Neuronal stem cell (in vitro differentiated cells): ENCODE measurements around the gene IFNA8.

Experiments used
- DNase-seq: peaks from one replicate; pipeline ENCODE4 v3.0.0-alpha.2; 2013; ENCODE audit warnings: low spot score
- H2AFZ ChIP-seq: one replicate; pipeline ENCODE4 v1.6.1; 2013; ENCODE audit warnings: mild to moderate bottlenecking, low read length, inconsistent platforms
- H2AK5ac ChIP-seq: 2 replicates; pipeline ENCODE4 v1.6.1; 2013; ENCODE audit warnings: low read depth, mild to moderate bottlenecking, inconsistent platforms, low read length, moderate library complexity, mixed read lengths
- H2BK120ac ChIP-seq: 2 replicates; pipeline ENCODE4 v1.6.1; 2013; ENCODE audit warnings: low read depth, mild to moderate bottlenecking, inconsistent platforms, low read length, moderate library complexity, mixed read lengths
- H2BK12ac ChIP-seq: one replicate; pipeline ENCODE4 v1.6.1; 2013; ENCODE audit warnings: low read length, inconsistent platforms
- H2BK15ac ChIP-seq: 2 replicates; pipeline ENCODE4 v1.6.1; 2013; ENCODE audit warnings: mild to moderate bottlenecking, low read length, inconsistent platforms, mixed read lengths
- H2BK5ac ChIP-seq: one replicate; pipeline ENCODE4 v1.6.1; 2013; ENCODE audit warnings: inconsistent platforms, mild to moderate bottlenecking, low read length, moderate library complexity
- H3K14ac ChIP-seq: one replicate; pipeline ENCODE4 v1.6.1; 2013; ENCODE audit warnings: low read length, inconsistent platforms
- H3K18ac ChIP-seq: 2 replicates; pipeline ENCODE4 v1.6.1; 2013; ENCODE audit warnings: low read length, inconsistent platforms
- H3K23ac ChIP-seq: 2 replicates; pipeline ENCODE4 v1.6.1; 2013; ENCODE audit warnings: low read depth, mild to moderate bottlenecking, mixed read lengths, low read length, inconsistent platforms; ENCODE audit not compliant: poor library complexity
- H3K27ac ChIP-seq: replicated peaks from 3 replicates; pipeline ENCODE4 v1.5.1; 2013; ENCODE audit warnings: low read length, inconsistent platforms
- H3K27me3 ChIP-seq, 3 experiments: 2 replicates each; pipeline ENCODE4 v1.6.1; 2013; ENCODE audit warnings: low read length in 3 of 3, mild to moderate bottlenecking in 2 of 3, inconsistent platforms in 1 of 3, low read depth in 1 of 3, mixed read lengths in 1 of 3, moderate library complexity in 1 of 3; ENCODE audit not compliant: control insufficient read depth in 3 of 3, insufficient read depth in 3 of 3
- H3K36me3 ChIP-seq, 2 donors: replicated peaks in 1 of 2; 2 replicates each; pipeline ENCODE4 v1.6.1; 2013; ENCODE audit warnings: low read length in 2 of 2; ENCODE audit not compliant: control insufficient read depth in 2 of 2, insufficient read depth in 2 of 2
- H3K4ac ChIP-seq: 2 replicates; pipeline ENCODE4 v1.6.1; 2013; ENCODE audit warnings: inconsistent platforms, mild to moderate bottlenecking, low read length, moderate library complexity
- H3K4me1 ChIP-seq, 2 donors: 1 replicate in 1 of 2; 2 replicates in 1 of 2; pipeline ENCODE4 v1.6.1; 2013; ENCODE audit warnings: low read length in 2 of 2, low read depth in 1 of 2; ENCODE audit not compliant: control insufficient read depth in 2 of 2, insufficient read depth in 1 of 2
- H3K4me2 ChIP-seq: one replicate; pipeline ENCODE4 v1.6.1; 2013; ENCODE audit warnings: mild to moderate bottlenecking, low read length, inconsistent platforms; ENCODE audit not compliant: insufficient read depth, poor library complexity, severe bottlenecking
- H3K4me3 ChIP-seq, 2 donors: 2 replicates each; pipeline ENCODE4 v1.5.1; 2013; ENCODE audit warnings: low read length in 2 of 2, mild to moderate bottlenecking in 2 of 2, inconsistent platforms in 1 of 2, moderate library complexity in 1 of 2
- H3K79me1 ChIP-seq: one replicate; pipeline ENCODE4 v1.6.1; 2013; ENCODE audit warnings: low read depth, mild to moderate bottlenecking, inconsistent platforms, low read length, moderate library complexity
- H3K9ac ChIP-seq: one replicate; pipeline ENCODE4 v1.6.1; 2013; ENCODE audit warnings: mild to moderate bottlenecking, low read depth, low read length, inconsistent platforms; ENCODE audit not compliant: poor library complexity
- H3K9me3 ChIP-seq, 2 donors: replicated peaks in 1 of 2; 2 replicates each; pipeline versions ENCODE3 to v1.6.1; 2013; ENCODE audit warnings: low read length in 2 of 2, mild to moderate bottlenecking in 2 of 2, inconsistent platforms in 1 of 2, low read depth in 1 of 2, mixed read lengths in 1 of 2, moderate library complexity in 1 of 2; ENCODE audit not compliant: control insufficient read depth in 2 of 2, insufficient read depth in 1 of 2
- H4K8ac ChIP-seq: one replicate; pipeline ENCODE4 v1.6.1; 2013; ENCODE audit warnings: low read depth, mild to moderate bottlenecking, inconsistent platforms, low read length, moderate library complexity
- H4K91ac ChIP-seq: one replicate; pipeline ENCODE4 v1.6.1; 2013; ENCODE audit warnings: low read length, low read depth, mild to moderate bottlenecking, inconsistent platforms; ENCODE audit not compliant: poor library complexity
- WGBS, 2 donors: extraction: QIAGEN DNeasy Blood & Tissue Kit; methylation state at CpG; one replicate each; pipeline ENCODE4 v1.1.7; 2013; ENCODE audit warnings: missing lambda C conversion rate in 2 of 2, mixed read lengths in 1 of 2; ENCODE audit not compliant: insufficient read length in 2 of 2, insufficient replicate concordance in 1 of 2; ENCODE audit errors: extremely low coverage in 2 of 2; 5-methylcytosine and 5-hydroxymethylcytosine counted together

Gene IFNA8

DNA sequence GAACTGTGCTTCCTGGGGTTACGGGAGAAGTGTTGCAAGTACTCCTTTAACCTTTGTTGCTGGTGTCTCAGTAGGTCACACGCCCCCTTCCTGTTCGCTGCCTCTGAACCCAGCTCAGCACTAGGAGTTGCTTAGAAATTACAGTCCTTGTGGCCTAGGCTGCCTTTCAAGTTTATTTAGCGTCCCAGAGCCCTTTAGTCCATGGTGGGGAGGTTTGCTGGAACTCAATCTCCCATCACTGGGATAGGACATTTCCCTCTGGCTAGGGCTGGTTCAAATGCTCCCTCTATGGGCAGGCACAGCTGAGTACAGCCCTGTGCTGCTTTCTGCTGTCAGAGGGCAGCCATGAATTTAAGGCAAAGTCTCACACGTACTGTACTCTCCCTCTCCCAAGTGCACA lies 4.7 kb downstream of the IFNA8 start:
- Histone ChIP-seq H2BK15ac (no peak overlapping the region), H3K4me3 (no peak overlapping the region), H4K8ac (no peak overlapping the region), H3K4me1 (peaks cover 2% of the 10 kb centered on the region in 2 donors), H3K14ac (no peak overlapping the region), H2AFZ (peak overlapping the region; percentile 9), H2AK5ac (no peak overlapping the region), H2BK12ac (no peak overlapping the region), H3K18ac (no peak overlapping the region), H3K9me3 (no peaks in the 10 kb centered on the region), H3K27me3 (no peaks in the 10 kb centered on the region), H3K9ac (no peak overlapping the region), H3K4me2 (no peak overlapping the region), H3K27ac (no peak overlapping the region), H2BK120ac (no peak overlapping the region), H3K4ac (no peak overlapping the region), H3K36me3 (no peaks in the 10 kb centered on the region), H3K79me1 (no peaks in the 10 kb centered on the region), H3K23ac (no peak overlapping the region), H4K91ac (no peak overlapping the region), H2BK5ac (no peak overlapping the region)
- no CpG with 5 or more reads among the region's 5 CpGs for WGBS, 2 donors
- no peak for DNase-seq

DNA sequence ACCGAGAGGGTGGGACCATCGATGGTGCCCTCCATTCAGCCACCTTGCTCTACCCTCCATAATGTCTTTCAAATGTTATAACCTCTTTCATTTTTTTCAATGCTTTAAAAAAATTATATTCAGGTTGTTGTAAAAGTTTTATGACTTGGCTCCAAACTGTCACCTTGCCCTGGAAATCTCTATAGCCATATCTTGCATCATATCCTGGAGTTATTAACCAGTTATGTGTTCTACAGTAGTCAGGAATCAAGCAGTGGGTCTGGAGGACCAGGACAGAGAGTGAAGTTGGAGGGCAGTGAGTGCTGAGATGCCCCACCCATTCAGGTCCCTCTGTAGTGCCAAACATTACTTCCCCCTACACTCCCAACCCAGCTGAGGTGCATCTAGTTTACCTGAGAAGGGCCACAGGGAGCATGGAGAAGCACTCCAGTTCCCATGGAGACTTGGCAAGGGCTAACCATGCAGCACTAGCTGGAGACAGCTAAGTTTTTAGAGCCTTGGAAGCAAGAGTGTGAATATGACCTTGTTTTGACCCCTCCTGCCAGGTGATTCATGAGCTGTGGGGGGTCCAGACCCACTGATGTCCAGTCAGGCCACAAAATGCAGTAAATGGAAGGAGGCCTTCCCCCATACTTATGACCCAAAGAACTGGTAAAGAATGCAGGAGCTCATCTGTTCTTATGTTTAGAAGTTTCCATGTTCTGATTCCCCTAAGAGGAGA lies 5.5 kb downstream of the IFNA8 start:
- Histone ChIP-seq H3K27me3 (peaks cover 0 to 5% (median 0%) of the 10 kb centered on the region in 3 experiments), H3K9me3 (no peaks in the 10 kb centered on the region), H3K23ac (no peak overlapping the region), H3K18ac (no peak overlapping the region), H2BK15ac (no peak overlapping the region), H2BK5ac (no peak overlapping the region), H3K4me1 (peaks cover 2% of the 10 kb centered on the region in 2 donors), H3K79me1 (no peaks in the 10 kb centered on the region), H4K91ac (no peak overlapping the region), H2BK12ac (no peak overlapping the region), H3K4me3 (no peak overlapping the region), H2AFZ (no peak overlapping the region), H3K27ac (no peak overlapping the region), H3K14ac (no peak overlapping the region), H4K8ac (no peak overlapping the region), H3K4ac (no peak overlapping the region), H3K4me2 (no peak overlapping the region), H2BK120ac (no peak overlapping the region), H2AK5ac (no peak overlapping the region), H3K9ac (no peak overlapping the region), H3K36me3 (no peaks in the 10 kb centered on the region)
- no peak for DNase-seq
- WGBS, 2 donors = no CpG with 5 or more reads among the region's 2 CpGs

DNA sequence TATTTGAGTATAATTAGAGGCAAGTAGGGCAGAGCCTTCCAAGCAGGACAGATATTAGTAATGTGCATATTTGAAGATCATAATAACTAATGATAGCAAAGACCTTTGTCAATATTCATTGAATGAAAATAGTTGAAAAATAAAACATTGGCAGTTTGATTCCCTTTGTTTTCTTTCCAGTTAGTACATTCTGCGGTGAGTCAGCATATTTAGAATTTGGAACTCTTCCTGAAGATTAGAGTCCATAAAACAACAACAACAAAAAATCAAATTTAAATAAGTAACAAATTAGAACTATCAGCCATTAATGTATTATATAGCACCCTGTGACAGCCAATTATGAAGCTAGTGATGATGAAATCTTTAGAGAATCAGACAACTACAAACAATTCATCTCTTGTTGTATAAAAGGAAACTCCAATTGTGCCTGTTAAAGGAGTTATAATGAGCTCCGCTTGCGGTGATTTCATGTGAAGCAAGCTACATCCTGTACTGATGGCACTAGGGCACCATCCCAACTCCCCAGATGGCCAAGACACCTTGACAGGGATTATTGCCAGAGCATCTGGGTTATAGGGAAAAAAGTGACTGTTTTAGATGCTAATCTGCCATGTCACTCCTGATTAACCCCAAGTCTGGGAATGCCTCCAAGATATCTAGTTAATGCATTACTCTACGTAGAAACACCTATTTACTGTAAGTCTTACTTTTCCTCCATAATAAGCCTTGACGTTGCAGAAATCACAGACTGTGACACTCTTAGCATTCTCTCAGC lies 6.8 kb downstream of the IFNA8 start:
- Histone ChIP-seq H2BK120ac (no peak overlapping the region), H3K27me3 (peaks cover 0 to 5% (median 0%) of the 10 kb centered on the region in 3 experiments), H3K9ac (no peak overlapping the region), H3K4me3 (no peak overlapping the region), H3K4me2 (no peak overlapping the region), H3K79me1 (no peaks in the 10 kb centered on the region), H3K27ac (no peak overlapping the region), H4K8ac (no peak overlapping the region), H2BK5ac (no peak overlapping the region), H3K9me3 (no peaks in the 10 kb centered on the region), H2AK5ac (no peak overlapping the region), H3K23ac (no peak overlapping the region), H2BK15ac (no peak overlapping the region), H3K4me1 (peaks cover 2% of the 10 kb centered on the region in 2 donors), H3K18ac (no peak overlapping the region), H2AFZ (no peak overlapping the region), H3K14ac (no peak overlapping the region), H3K36me3 (no peaks in the 10 kb centered on the region), H3K4ac (no peak overlapping the region), H4K91ac (no peak overlapping the region), H2BK12ac (no peak overlapping the region)
- no CpG with 5 or more reads among the region's 5 CpGs for WGBS, 2 donors
- DNase-seq = no peak

DNA sequence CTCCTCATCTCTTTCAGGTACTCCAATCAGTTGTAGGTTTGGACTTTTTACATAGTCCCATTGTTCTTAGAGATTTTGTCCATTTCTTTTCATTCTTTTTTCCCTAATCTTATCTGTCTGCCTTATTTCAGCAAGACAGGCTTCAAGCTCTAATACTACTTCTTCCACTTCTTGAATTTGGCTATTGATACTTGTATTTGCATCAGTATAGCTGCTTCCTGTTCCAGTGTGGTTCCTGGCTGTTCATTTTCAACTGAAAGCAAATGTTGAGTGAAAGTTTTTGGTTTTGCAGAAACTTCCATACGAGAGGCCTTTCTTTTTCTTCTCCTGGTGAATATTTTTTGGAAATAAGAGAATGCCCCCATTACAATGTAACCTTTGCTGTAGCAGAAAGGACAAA lies 19.3 kb downstream of the IFNA8 start:
- H3K27ac ChIP-seq = no peak overlapping the region
- no CpG with 5 or more reads among the region's 1 CpG for WGBS, 2 donors

More for the DNA sequence above, 19.3 kb downstream of the IFNA8 start:
- Histone ChIP-seq H3K4me2 (no peak overlapping the region), H2BK12ac (no peak overlapping the region), H4K8ac (no peak overlapping the region), H3K23ac (no peak overlapping the region), H2BK120ac (no peak overlapping the region), H3K14ac (no peak overlapping the region), H3K79me1 (no peaks in the 10 kb centered on the region), H3K4ac (no peak overlapping the region), H3K4me1 (no peaks in the 10 kb centered on the region), H2BK15ac (no peak overlapping the region), H2BK5ac (no peak overlapping the region), H3K9me3 (no peaks in the 10 kb centered on the region), H3K36me3 (no peaks in the 10 kb centered on the region), H3K27me3 (no peaks in the 10 kb centered on the region), H4K91ac (no peak overlapping the region), H3K18ac (no peak overlapping the region), H3K9ac (no peak overlapping the region), H2AK5ac (no peak overlapping the region), H2AFZ (no peak overlapping the region), H3K4me3 (no peak overlapping the region)
- no peak for DNase-seq
